Right renal cortex interstitium (tissue), 3 donors: ENCODE results near the gene PAPOLA. TPM values are rescaled to one million over a fixed set of nuclear protein-coding genes. Genes with fewer than 3 reads are reported as not detected.

ENCODE experiments used
- DNase-seq, 3 donors: peaks; one replicate each; pipeline ENCODE4 v3.0.0-alpha.2; 2013; ENCODE audit warnings: low read depth in 3 of 3, low spot score in 2 of 3
- polyA plus RNA-seq, 3 donors: library from polyadenylated mRNA; unstranded; fragments of 120-200 nt; gene quantifications; one replicate each; pipeline ENCODE4 v1.2.1, GENCODE V29; 2013; ENCODE audit not compliant: insufficient read length in 3 of 3

The PAPOLA gene
- polyA plus RNA-seq, 3 donors, result 208 to 215 (median 214) TPM

DNA sequence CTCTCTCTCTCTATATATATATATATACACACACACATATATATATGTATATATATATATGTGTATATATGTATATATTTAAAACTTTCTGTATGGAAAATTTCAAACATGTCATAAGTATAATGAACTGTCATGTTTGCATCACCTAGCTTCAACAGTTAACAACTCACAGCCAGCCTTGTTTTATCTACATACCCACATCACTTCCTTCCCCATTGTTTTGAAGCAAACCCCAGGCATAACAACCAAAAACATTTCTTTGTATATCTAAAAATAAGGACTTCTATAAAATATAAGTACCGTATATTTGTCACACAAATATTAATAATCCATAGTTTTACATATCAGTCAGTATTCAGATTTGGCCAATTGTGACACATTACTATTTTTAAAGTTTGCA, 57.4 kb downstream of the PAPOLA start:
- DNase-seq, result no peak

GRCh38 chr14:96564389-96564788, 62.2 kb downstream of the PAPOLA start:
- no peak for DNase-seq

GRCh38 chr14:96565811-96566210, 63.6 kb downstream of the PAPOLA start:
- no peak for DNase-seq

- no peak for DNase-seq
Observed at GRCh38 chr14:96567289-96567899, 65.2 kb downstream of the PAPOLA start.

DNA sequence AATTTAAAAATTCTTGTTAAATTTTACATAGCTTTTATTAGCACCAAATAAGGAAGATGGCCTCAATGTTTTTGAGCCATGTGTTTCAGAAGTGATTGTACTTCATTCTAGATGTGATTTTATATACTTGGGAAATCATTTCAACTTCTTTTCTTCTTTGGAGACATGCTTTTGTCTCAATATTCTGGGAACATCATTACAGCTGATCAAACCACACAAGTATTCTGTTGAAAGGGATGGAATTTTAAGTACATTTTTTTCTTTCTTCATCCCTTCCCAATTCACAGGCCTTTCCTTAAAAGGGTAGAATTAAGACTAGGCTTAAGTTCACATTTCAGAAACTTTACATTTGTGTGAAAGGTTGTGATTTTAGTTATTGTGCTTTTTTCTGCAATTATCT, 66.4 kb downstream of the PAPOLA start:
- no peak for DNase-seq

DNA sequence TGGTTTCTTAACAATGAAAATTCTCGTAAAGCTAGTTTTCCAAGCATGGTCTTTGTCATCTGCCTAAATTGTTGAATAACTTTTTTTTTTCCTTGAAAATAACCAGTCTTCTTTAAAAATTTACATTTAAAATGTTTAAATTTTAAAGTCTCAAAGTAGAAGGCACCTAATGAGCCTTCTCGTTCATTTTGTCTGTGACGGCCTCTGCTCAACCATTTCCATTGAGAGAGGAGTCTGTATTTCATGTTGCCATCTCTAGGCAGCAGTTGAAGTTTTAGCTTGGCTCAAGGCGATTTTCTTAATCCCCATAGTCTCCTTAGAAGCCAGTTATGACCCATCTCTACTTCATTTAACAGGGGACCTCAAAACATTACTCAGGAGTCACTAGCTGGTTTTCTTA, 69.1 kb downstream of the PAPOLA start:
- DNase-seq, result no peak

GRCh38 chr14:96573473-96574100, 71.4 kb downstream of the PAPOLA start:
- no peak for DNase-seq

- no peak for DNase-seq
Observed at GRCh38 chr14:96574171-96574632, 72.0 kb downstream of the PAPOLA start.

GRCh38 chr14:96574633-96575632, 72.8 kb downstream of the PAPOLA start:
- DNase-seq, result no peak

GRCh38 chr14:96576359-96576758, 74.2 kb downstream of the PAPOLA start:
- no peak for DNase-seq

- no peak for DNase-seq
Observed at GRCh38 chr14:96576937-96577336, 74.8 kb downstream of the PAPOLA start.

- DNase-seq, result no peak
Observed at GRCh38 chr14:96578619-96579018, 76.4 kb downstream of the PAPOLA start.

GRCh38 chr14:96579358-96579757, 77.2 kb downstream of the PAPOLA start:
- DNase-seq, result no peak

GRCh38 chr14:96579855-96580254, 77.7 kb downstream of the PAPOLA start:
- no peak for DNase-seq

GRCh38 chr14:96580566-96580965, 78.4 kb downstream of the PAPOLA start:
- DNase-seq, result no peak

DNA sequence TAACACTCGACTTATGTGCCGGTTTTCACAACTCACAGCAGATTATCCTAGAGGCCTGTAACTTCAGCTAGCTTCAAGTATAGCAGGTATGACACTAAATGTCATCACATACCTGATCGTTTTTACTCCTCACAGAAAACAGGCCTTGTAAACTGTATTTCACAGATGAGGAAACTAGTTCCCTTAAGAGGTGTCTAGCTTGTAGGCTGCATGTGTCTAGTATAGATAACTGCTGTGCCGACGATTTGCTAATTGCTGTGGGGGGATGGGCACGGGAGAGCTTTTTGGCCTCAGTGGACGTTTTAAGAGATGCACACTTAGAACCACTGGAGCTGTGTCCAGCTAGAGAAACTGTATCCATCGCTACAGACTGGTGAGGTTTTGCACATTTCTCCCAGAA, 78.8 kb downstream of the PAPOLA start:
- DNase-seq, result no peak

- DNase-seq, result no peak
Observed at GRCh38 chr14:96581902-96582301, 79.7 kb downstream of the PAPOLA start.

GRCh38 chr14:96582411-96582961, 80.3 kb downstream of the PAPOLA start:
- DNase-seq, result no peak

DNA sequence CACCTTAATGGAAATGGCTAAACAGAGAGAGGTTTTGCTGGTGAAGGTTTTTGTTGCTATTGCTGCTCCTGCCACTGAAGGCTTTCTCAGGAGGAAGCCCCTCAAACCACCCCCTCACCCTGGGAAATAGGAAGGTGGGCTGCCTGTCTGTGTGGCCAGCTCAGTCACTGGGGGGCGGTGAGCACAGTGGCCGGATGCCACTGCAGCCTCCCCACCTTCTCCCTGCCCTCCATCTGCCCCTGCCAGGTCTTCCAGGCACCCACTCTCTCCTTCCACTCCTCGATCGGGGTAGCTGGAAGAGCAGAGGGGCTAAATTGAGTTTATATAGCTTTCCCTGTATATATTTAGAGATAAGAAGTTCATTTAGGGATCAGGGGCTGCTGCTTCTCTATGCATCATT, 80.8 kb downstream of the PAPOLA start:
- no peak for DNase-seq

- no peak for DNase-seq
Observed at GRCh38 chr14:96583569-96584041, 81.4 kb downstream of the PAPOLA start.
